ENCODE measurements around the gene CRYGB.

CRYGB gene

GRCh38 chr2:208146006-208146405 lies at the start of gene CRYGB:
Gene CRYGB (minus strand): TSS chr2:208146158. CDS start chr2:208146120, 38 bp downstream.
- DNase-seq: no peak
- intact Hi-C loops (cut with DNase I): no loop called here

GRCh38 chr2:208195531-208195930 lies 49.6 kb upstream of the CRYGB start:
- no peak for DNase-seq
- intact Hi-C loops (cut with DNase I): no loop called here

GRCh38 chr2:208192611-208193236 lies 46.8 kb upstream of the CRYGB start:
- intact Hi-C loops (cut with DNase I): no loop called here
- no peak for DNase-seq

GRCh38 chr2:208189810-208190503 lies 44.0 kb upstream of the CRYGB start, which contains the start of gene C2orf80:
Gene C2orf80 (minus strand): TSS chr2:208190030. CDS start chr2:208186986, 3,044 bp downstream.
- intact Hi-C loops (cut with DNase I): no loop called here
- peak in 4 of 10 donors; percentile 26 to 90 (median 48) for DNase-seq

GRCh38 chr2:208189069-208189809 lies 43.3 kb upstream of the CRYGB start:
- intact Hi-C loops (cut with DNase I): no loop called here
- no peak for DNase-seq

- no peak for DNase-seq
- intact Hi-C loops (cut with DNase I): no loop called here
Observed at GRCh38 chr2:208186893-208187292, 40.9 kb upstream of the CRYGB start.

GRCh38 chr2:208186465-208186864 lies 40.5 kb upstream of the CRYGB start:
- peak in 3 of 10 donors; percentile 22 to 82 (median 70) for DNase-seq
- intact Hi-C loops (cut with DNase I): no loop called here

- no peak for DNase-seq
- intact Hi-C loops (cut with DNase I): no loop called here
Observed at GRCh38 chr2:208183972-208184705, 38.2 kb upstream of the CRYGB start.

GRCh38 chr2:208183526-208183925 lies 37.6 kb upstream of the CRYGB start:
- intact Hi-C loops (cut with DNase I): no loop called here
- DNase-seq: peak in 1 of 10 donors; percentile 82

- intact Hi-C loops (cut with DNase I): no loop called here
- no peak for DNase-seq
Observed at GRCh38 chr2:208182835-208183234, 36.9 kb upstream of the CRYGB start.

- intact Hi-C loops (cut with DNase I): no loop called here
- no peak for DNase-seq
Observed at GRCh38 chr2:208179028-208179609, 33.2 kb upstream of the CRYGB start.

- intact Hi-C loops (cut with DNase I): loop anchor here (1.0 kb wide), 1 partner anchor 79 kb away; no protein-coding TSS in a partner anchor
- DNase-seq: peak in 1 of 10 donors; percentile 14
Observed at GRCh38 chr2:208175840-208176153, 29.8 kb upstream of the CRYGB start.

- intact Hi-C loops (cut with DNase I): loop anchor here (1.0 kb wide), 1 partner anchor 79 kb away; no protein-coding TSS in a partner anchor
- peak; percentile 62 to 96 (median 78) for DNase-seq
Observed at GRCh38 chr2:208175069-208175839, 29.3 kb upstream of the CRYGB start.

- DNase-seq: no peak
- intact Hi-C loops (cut with DNase I): no loop called here
Observed at GRCh38 chr2:208174144-208174543, 28.2 kb upstream of the CRYGB start.

- no peak for DNase-seq
- intact Hi-C loops (cut with DNase I): no loop called here
Observed at GRCh38 chr2:208172125-208172524, 26.2 kb upstream of the CRYGB start.

- intact Hi-C loops (cut with DNase I): no loop called here
- DNase-seq: no peak
Observed at GRCh38 chr2:208164951-208165755, 19.2 kb upstream of the CRYGB start.

GRCh38 chr2:208163489-208163888 lies 17.5 kb upstream of the CRYGB start, which contains the start of gene CRYGA:
Gene CRYGA (minus strand): TSS chr2:208163589. CDS start chr2:208163556, 33 bp downstream.
- intact Hi-C loops (cut with DNase I): no loop called here
- DNase-seq: no peak

- DNase-seq: no peak
- intact Hi-C loops (cut with DNase I): no loop called here
Observed at GRCh38 chr2:208156439-208156838, 10.5 kb upstream of the CRYGB start.

- intact Hi-C loops (cut with DNase I): no loop called here
- no peak for DNase-seq
Observed at GRCh38 chr2:208153156-208153555, 7.2 kb upstream of the CRYGB start.

All from posterior cingulate gyrus (tissue), 11 donors.